Loucy (cell line): ENCODE data around the gene ADAMTS2.

Experiments
- CTCF ChIP-seq: fragments of 200-600 bp; sonication (generic); conservative IDR thresholded peaks from 2 replicates; pipeline ENCODE4 v1.5.1; 2014; ENCODE audit warnings: mild to moderate bottlenecking, antibody characterized with exemption, low read length
- EZH2phosphoT487 ChIP-seq: fragments of 200-600 bp; IDR thresholded peaks from 2 replicates; pipeline ENCODE4 v1.6.1; 2018; ENCODE audit warnings: antibody characterized with exemption, mild to moderate bottlenecking, moderate library complexity, borderline replicate concordance

GRCh38 chr5:179370490-179371120 lies 25.3 kb upstream of the ADAMTS2 start:
- TF ChIP-seq CTCF (no peak), EZH2phosphoT487 (no peak)
